Caco-2 (cell line): ENCODE data around the gene GRM7. TPM values are rescaled to one million over a fixed set of nuclear protein-coding genes. Genes with fewer than 3 reads are reported as not detected.

ENCODE experiments used
- BruUV-seq: library from RNA; stranded (reverse); fragments of 400-500 nt; replicated peaks from 2 replicates; lab custom pipeline; 2021; lab: Mats Ljungman, UMichigan
- CTCF ChIA-PET: fragments of 300-600 bp; sonication (Branson Sonifier 250); formaldehyde crosslinking; loops from one replicate; lab custom pipeline; 2022; ENCODE audit warnings: antibody characterized with exemption; lab: Charles Lee
- POLR2A ChIA-PET: fragments of 300-600 bp; sonication (Branson Sonifier 250); formaldehyde crosslinking; loops from one replicate; lab custom pipeline; 2022; ENCODE audit warnings: antibody characterized with exemption; lab: Charles Lee
- DNase-seq, 2 experiments: peaks; one replicate each; pipeline versions ENCODE4 v3.0.0 to v3.0.0-alpha.2; 2020 to 2022
- H3K27me3 ChIP-seq: replicated peaks from 2 replicates; pipeline ENCODE4 v1.6.0; 2011; ENCODE audit warnings: low read length; ENCODE audit not compliant: control insufficient read depth, insufficient read depth
- H3K36me3 ChIP-seq: 2 replicates; pipeline ENCODE4 v1.5.1; 2011; ENCODE audit warnings: low read length; ENCODE audit not compliant: control insufficient read depth, insufficient read depth
- H3K4me1 ChIP-seq: fragments of 250-450 bp; sonication (Bioruptor Pico); 2 replicates; pipeline ENCODE4 v1.5.1; 2020; ENCODE audit warnings: mild to moderate bottlenecking
- H3K4me3 ChIP-seq: 2 replicates; pipeline ENCODE4 v1.5.1; 2011; ENCODE audit warnings: low read depth, mild to moderate bottlenecking, control low read depth, low read length
- H3K9me3 ChIP-seq: fragments of 250-450 bp; sonication (Bioruptor Pico); 2 replicates; pipeline ENCODE4 v1.5.1; 2020; ENCODE audit warnings: mild to moderate bottlenecking, moderate library complexity
- H3K27ac Mint-ChIP-seq: one replicate; pipeline ENCODE4 v1.8.0; 2022; ENCODE audit warnings: mixed read lengths; ENCODE audit not compliant: unreplicated experiment
- H3K27me3 Mint-ChIP-seq: one replicate; pipeline ENCODE4 v1.8.0; 2022; ENCODE audit warnings: mixed read lengths; ENCODE audit not compliant: insufficient read depth, unreplicated experiment
- H3K36me3 Mint-ChIP-seq: one replicate; pipeline ENCODE4 v1.8.0; 2022; ENCODE audit warnings: mild to moderate bottlenecking, mixed read lengths; ENCODE audit not compliant: insufficient read depth, unreplicated experiment
- H3K4me1 Mint-ChIP-seq: one replicate; pipeline ENCODE4 v1.8.0; 2022; ENCODE audit warnings: low read depth, mixed read lengths; ENCODE audit not compliant: unreplicated experiment
- H3K4me3 Mint-ChIP-seq: one replicate; pipeline ENCODE4 v1.8.0; 2022; ENCODE audit warnings: mild to moderate bottlenecking, moderate library complexity, mixed read lengths; ENCODE audit not compliant: unreplicated experiment
- H3K9me3 Mint-ChIP-seq: one replicate; pipeline ENCODE4 v1.8.0; 2022; ENCODE audit warnings: mixed read lengths; ENCODE audit not compliant: unreplicated experiment
- intact Hi-C: fragments of 100-400 bp; cut with micrococcal nuclease; formaldehyde crosslinking; loops from one replicate; pipeline ENCODE4 v1.10.0; 2022; ENCODE audit not compliant: unreplicated experiment
- total RNA-seq: library from RNA; stranded (reverse); gene quantifications from 2 replicates; pipeline ENCODE4 v1.2.3, GENCODE V29; 2022
- TF ChIP-seq, protein P1 (sequence below), 2 experiments: fragments of 200-600 bp in 1 of 2; IDR thresholded peaks; 1 replicate in 1 of 2; 2 replicates in 1 of 2; pipeline versions ENCODE4 v1.5.1 to v1.8.0; 2011 to 2022; ENCODE audit warnings: antibody characterized with exemption in 1 of 2, control low read depth in 1 of 2, inconsistent platforms in 1 of 2, low read depth in 1 of 2, low read length in 1 of 2, mild to moderate bottlenecking in 1 of 2, moderate library complexity in 1 of 2; ENCODE audit not compliant: insufficient read depth in 1 of 2, severe bottlenecking in 1 of 2, unreplicated experiment in 1 of 2

GRM7 gene
- total RNA-seq, 1 experiment from 2014 or later, result not detected

GRCh38 chr3:7396534-7396933 lies 535.6 kb downstream of the GRM7 start:
- ChIA-PET CTCF (no interaction called here), POLR2A (no interaction called here)
- H3K4me1 ChIP-seq, result no peaks in the 10 kb centered on the region
- BruUV-seq, result no TSS peak
- Mint-ChIP-seq H3K36me3 (no peaks in the 10 kb centered on the region), H3K4me1 (no peaks in the 10 kb centered on the region), H3K9me3 (no peaks in the 10 kb centered on the region), H3K27me3 (no peaks in the 10 kb centered on the region), H3K27ac (no peak overlapping the region), H3K4me3 (no peak overlapping the region)
- no peak overlapping the region for H3K4me3 ChIP-seq
- TF ChIP-seq, protein P1, sequence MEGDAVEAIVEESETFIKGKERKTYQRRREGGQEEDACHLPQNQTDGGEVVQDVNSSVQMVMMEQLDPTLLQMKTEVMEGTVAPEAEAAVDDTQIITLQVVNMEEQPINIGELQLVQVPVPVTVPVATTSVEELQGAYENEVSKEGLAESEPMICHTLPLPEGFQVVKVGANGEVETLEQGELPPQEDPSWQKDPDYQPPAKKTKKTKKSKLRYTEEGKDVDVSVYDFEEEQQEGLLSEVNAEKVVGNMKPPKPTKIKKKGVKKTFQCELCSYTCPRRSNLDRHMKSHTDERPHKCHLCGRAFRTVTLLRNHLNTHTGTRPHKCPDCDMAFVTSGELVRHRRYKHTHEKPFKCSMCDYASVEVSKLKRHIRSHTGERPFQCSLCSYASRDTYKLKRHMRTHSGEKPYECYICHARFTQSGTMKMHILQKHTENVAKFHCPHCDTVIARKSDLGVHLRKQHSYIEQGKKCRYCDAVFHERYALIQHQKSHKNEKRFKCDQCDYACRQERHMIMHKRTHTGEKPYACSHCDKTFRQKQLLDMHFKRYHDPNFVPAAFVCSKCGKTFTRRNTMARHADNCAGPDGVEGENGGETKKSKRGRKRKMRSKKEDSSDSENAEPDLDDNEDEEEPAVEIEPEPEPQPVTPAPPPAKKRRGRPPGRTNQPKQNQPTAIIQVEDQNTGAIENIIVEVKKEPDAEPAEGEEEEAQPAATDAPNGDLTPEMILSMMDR (IDR thresholded peaks at IDR 0.05; ENCODE audit: insufficient read depth in 1 of 2, low read depth in 1 of 2, low read length in 1 of 2, severe bottlenecking in 1 of 2, unreplicated experiment in 1 of 2), result no peak
- intact Hi-C loops, result no loop called here
- H3K9me3 ChIP-seq, result no peaks in the 10 kb centered on the region
- no peaks in the 10 kb centered on the region for H3K36me3 ChIP-seq
- DNase-seq, result no peak
- H3K27me3 ChIP-seq, result no peaks in the 10 kb centered on the region

DNA sequence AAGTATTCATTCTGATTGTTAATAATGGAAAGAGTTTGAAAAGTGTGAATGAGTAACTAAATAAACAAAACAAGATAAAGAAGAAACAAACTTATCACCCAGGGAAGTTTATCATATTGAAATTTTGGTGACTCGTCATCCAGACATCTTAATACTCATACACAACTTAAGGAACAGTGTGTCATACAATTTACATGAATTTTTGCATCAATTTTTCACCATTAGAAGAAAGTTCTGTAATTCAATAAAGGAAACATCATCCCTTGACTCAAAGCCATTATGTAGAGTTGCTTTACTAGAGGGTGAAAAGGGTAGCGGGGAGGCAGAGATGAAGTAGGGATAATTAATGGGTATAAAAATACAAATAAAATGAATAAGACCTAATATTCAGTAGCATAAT lies 536.2 kb downstream of the GRM7 start:
- H3K36me3 ChIP-seq, result no peaks in the 10 kb centered on the region
- ChIA-PET CTCF (no interaction called here), POLR2A (no interaction called here)
- Mint-ChIP-seq H3K4me1 (no peaks in the 10 kb centered on the region), H3K4me3 (no peak overlapping the region), H3K27me3 (no peaks in the 10 kb centered on the region), H3K27ac (no peak overlapping the region), H3K9me3 (no peaks in the 10 kb centered on the region), H3K36me3 (no peaks in the 10 kb centered on the region)
- H3K27me3 ChIP-seq, result no peaks in the 10 kb centered on the region
- no peaks in the 10 kb centered on the region for H3K4me1 ChIP-seq
- intact Hi-C loops, result no loop called here
- no peak overlapping the region for H3K4me3 ChIP-seq
- no peaks in the 10 kb centered on the region for H3K9me3 ChIP-seq
- DNase-seq, result no peak
- TF ChIP-seq, protein P1 (IDR thresholded peaks at IDR 0.05; ENCODE audit: insufficient read depth in 1 of 2, low read depth in 1 of 2, low read length in 1 of 2, severe bottlenecking in 1 of 2, unreplicated experiment in 1 of 2), result no peak
- BruUV-seq, result no TSS peak

GRCh38 chr3:7400360-7400759 lies 539.4 kb downstream of the GRM7 start:
- intact Hi-C loops, result no loop called here
- H3K9me3 Mint-ChIP-seq, result no peaks in the 10 kb centered on the region
- no peak overlapping the region for H3K4me3 Mint-ChIP-seq
- POLR2A ChIA-PET, result no interaction called here
- Histone ChIP-seq H3K4me3 (no peak overlapping the region), H3K4me1 (no peaks in the 10 kb centered on the region), H3K9me3 (no peaks in the 10 kb centered on the region), H3K36me3 (no peaks in the 10 kb centered on the region), H3K27me3 (no peaks in the 10 kb centered on the region)
- no peaks in the 10 kb centered on the region for H3K4me1 Mint-ChIP-seq
- DNase-seq, result no peak
- no peaks in the 10 kb centered on the region for H3K27me3 Mint-ChIP-seq
- H3K27ac Mint-ChIP-seq, result no peak overlapping the region
- CTCF ChIA-PET, result no interaction called here
- TF ChIP-seq, protein P1 (IDR thresholded peaks at IDR 0.05; ENCODE audit: insufficient read depth in 1 of 2, low read depth in 1 of 2, low read length in 1 of 2, severe bottlenecking in 1 of 2, unreplicated experiment in 1 of 2), result no peak
- no peaks in the 10 kb centered on the region for H3K36me3 Mint-ChIP-seq
- no TSS peak for BruUV-seq
